Measurements from ENCODE around the gene SDC1. TPM values are rescaled to one million over a fixed set of nuclear protein-coding genes. Genes with fewer than 3 reads are reported as not detected.
A peak's percentile ranks its signal among the peaks of the same experiment; 100 is the strongest.

The SDC1 gene
- polyA plus RNA-seq, 1 of the 3 experiments (the other 2 are of a cell fraction), result 122 TPM

DNA sequence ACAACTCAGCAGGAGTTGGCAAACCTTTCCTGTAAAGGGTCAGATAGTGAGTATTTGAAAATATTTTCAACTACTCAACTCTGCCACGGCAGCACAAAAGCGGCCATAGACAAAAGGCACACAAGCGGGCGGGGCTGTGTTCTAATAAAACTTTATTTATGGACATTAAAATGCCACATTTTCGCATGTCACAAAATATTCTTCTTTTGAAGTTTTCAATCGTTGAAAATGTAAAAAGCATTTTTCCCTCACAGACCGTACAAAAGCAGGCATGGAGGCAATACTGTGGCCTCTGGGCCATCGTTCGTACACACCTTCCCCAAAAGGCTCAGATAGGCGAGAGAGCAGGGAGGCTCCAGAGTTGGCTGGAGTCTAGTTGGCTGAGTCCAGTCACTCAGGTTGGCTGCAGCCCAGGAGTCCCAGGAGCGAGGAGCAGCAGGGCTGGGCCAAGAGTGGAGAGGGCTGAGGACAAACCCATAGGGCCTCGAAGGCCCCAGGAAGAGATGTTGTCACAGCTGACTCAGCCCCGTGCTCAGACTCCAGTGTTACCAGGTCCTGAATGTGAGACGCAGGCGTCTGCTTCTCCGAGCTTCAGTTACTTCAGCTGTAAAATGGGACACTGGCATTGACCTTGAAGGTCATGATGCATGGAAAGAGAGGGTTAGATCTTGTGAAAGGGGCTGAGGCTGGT lies 42.5 kb downstream of the SDC1 start:
- H3K4me2 ChIP-seq, result no peak overlapping the region; the same call in 1 of the 2 replicates
- no peak for DNase-seq

GRCh38 chr2:20181761-20182160 lies 43.2 kb downstream of the SDC1 start:
- H3K4me2 ChIP-seq, result no peak overlapping the region
- no peak overlapping the region for H3K27ac ChIP-seq (ENCODE audit: low read depth in 2 of 2, low read length in 1 of 2)

More for the DNA sequence above, 42.5 kb downstream of the SDC1 start:
- Histone ChIP-seq H3K79me2 (ENCODE audit: insufficient read depth) (no peaks in the 10 kb centered on the region), H3K4me1 (ENCODE audit: control insufficient read depth in 1 of 2, insufficient read depth in 2 of 2, low read depth in 1 of 2, low read length in 1 of 2) (peaks cover 11 to 27% of the 10 kb centered on the region in 2 experiments; a peak in 2 of 4 replicates), H3K27me3 (ENCODE audit: insufficient read depth) (no peaks in the 10 kb centered on the region), H3K4me3 (ENCODE audit: low read depth in 2 of 2, low read length in 1 of 2) (no peak overlapping the region), H2AFZ (ENCODE audit: low read depth) (peak overlapping the region; percentile 9; the same call in 1 of the 2 replicates), H3K9me2 (no peaks in the 10 kb centered on the region), H3K27ac (ENCODE audit: low read depth in 2 of 2, low read length in 1 of 2) (no peak overlapping the region), H3K36me3 (replicated peaks in 1 of 2; ENCODE audit: control insufficient read depth in 1 of 2, insufficient read depth in 2 of 2, low read length in 1 of 2) (no peaks in the 10 kb centered on the region), H3K9me3 (no peaks in the 10 kb centered on the region), H4K20me1 (ENCODE audit: insufficient read depth) (no peaks in the 10 kb centered on the region), H3F3A (replicated peaks; ENCODE audit: insufficient read depth) (no peaks in the 10 kb centered on the region), H3K9ac (no peak overlapping the region)
- ChIA-PET POLR2A (no interaction called here), CTCF (no interaction called here)
- 70% methylated on average over 16 of the region's 16 CpGs for WGBS (ENCODE audit: low lambda C conversion rate)
- 0 out of 2 replicates have a peak, but pooled peaks have one; percentile 12 for TF ChIP-seq TCF12 (IDR thresholded peaks at IDR 0.05)
- 0 out of 2 replicates have a peak, but pooled peaks have one; percentile 51 for TF ChIP-seq NFIC (IDR thresholded peaks at IDR 0.05; ENCODE audit: borderline replicate concordance)
- TF ChIP-seq IRF3 (IDR thresholded peaks at IDR 0.05; ENCODE audit: low read depth, low read length), result no peak
- TF ChIP-seq, protein P1, sequence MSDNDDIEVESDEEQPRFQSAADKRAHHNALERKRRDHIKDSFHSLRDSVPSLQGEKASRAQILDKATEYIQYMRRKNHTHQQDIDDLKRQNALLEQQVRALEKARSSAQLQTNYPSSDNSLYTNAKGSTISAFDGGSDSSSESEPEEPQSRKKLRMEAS (IDR thresholded peaks at IDR 0.05; ENCODE audit: low read depth), result peak; percentile 48; the same call in 1 of the 2 replicates

More at GRCh38 chr2:20181761-20182160, 43.2 kb downstream of the SDC1 start:
- H3K36me3 ChIP-seq (replicated peaks in 1 of 2; ENCODE audit: control insufficient read depth in 1 of 2, insufficient read depth in 2 of 2, low read length in 1 of 2), result no peaks in the 10 kb centered on the region
- H4K20me1 ChIP-seq (ENCODE audit: insufficient read depth), result no peaks in the 10 kb centered on the region
- H3K27me3 ChIP-seq (ENCODE audit: insufficient read depth), result no peaks in the 10 kb centered on the region
- no peak for DNase-seq
- H2AFZ ChIP-seq (ENCODE audit: low read depth), result peak overlapping the region; percentile 9; the same call in 1 of the 2 replicates
- 87% methylated on average over 7 of the region's 7 CpGs for WGBS (ENCODE audit: low lambda C conversion rate)
- POLR2A ChIA-PET, result no interaction called here
- H3K79me2 ChIP-seq (ENCODE audit: insufficient read depth), result no peaks in the 10 kb centered on the region
- H3F3A ChIP-seq (replicated peaks; ENCODE audit: insufficient read depth), result no peaks in the 10 kb centered on the region
- no peak overlapping the region for H3K9ac ChIP-seq
- TF ChIP-seq EP300 (IDR thresholded peaks at IDR 0.05; ENCODE audit: borderline replicate concordance in 1 of 2, low read depth in 1 of 2, low read length in 1 of 2), result no peak
- no peak for TF ChIP-seq CHD2 (IDR thresholded peaks at IDR 0.05; ENCODE audit: low read length, partially characterized antibody)
- no peak for TF ChIP-seq GABPA (IDR thresholded peaks at IDR 0.05; ENCODE audit: low read depth)
- TF ChIP-seq FOSL2 (IDR thresholded peaks at IDR 0.05; ENCODE audit: borderline replicate concordance, low read depth), result no peak
- TF ChIP-seq NFIC (IDR thresholded peaks at IDR 0.05; ENCODE audit: borderline replicate concordance), result no peak
- no peak for TF ChIP-seq RAD21 (IDR thresholded peaks at IDR 0.05; ENCODE audit: low read length)
- TF ChIP-seq MEF2A (IDR thresholded peaks at IDR 0.05; ENCODE audit: borderline replicate concordance, low read depth), result no peak
- TF ChIP-seq TEAD4 (IDR thresholded peaks at IDR 0.05; ENCODE audit: borderline replicate concordance, insufficient read depth), result no peak
- TF ChIP-seq, protein P1 (IDR thresholded peaks at IDR 0.05; ENCODE audit: low read depth), result no peak
- TF ChIP-seq, protein P2, sequence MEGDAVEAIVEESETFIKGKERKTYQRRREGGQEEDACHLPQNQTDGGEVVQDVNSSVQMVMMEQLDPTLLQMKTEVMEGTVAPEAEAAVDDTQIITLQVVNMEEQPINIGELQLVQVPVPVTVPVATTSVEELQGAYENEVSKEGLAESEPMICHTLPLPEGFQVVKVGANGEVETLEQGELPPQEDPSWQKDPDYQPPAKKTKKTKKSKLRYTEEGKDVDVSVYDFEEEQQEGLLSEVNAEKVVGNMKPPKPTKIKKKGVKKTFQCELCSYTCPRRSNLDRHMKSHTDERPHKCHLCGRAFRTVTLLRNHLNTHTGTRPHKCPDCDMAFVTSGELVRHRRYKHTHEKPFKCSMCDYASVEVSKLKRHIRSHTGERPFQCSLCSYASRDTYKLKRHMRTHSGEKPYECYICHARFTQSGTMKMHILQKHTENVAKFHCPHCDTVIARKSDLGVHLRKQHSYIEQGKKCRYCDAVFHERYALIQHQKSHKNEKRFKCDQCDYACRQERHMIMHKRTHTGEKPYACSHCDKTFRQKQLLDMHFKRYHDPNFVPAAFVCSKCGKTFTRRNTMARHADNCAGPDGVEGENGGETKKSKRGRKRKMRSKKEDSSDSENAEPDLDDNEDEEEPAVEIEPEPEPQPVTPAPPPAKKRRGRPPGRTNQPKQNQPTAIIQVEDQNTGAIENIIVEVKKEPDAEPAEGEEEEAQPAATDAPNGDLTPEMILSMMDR (IDR thresholded peaks at IDR 0.05), result no peak
- no peak for TF ChIP-seq POLR2AphosphoS5 (IDR thresholded peaks at IDR 0.05; ENCODE audit: low read depth, low read length)
- TF ChIP-seq TAF1 (IDR thresholded peaks at IDR 0.05; ENCODE audit: borderline replicate concordance, low read depth, low read length), result no peak
- TF ChIP-seq, protein P3, sequence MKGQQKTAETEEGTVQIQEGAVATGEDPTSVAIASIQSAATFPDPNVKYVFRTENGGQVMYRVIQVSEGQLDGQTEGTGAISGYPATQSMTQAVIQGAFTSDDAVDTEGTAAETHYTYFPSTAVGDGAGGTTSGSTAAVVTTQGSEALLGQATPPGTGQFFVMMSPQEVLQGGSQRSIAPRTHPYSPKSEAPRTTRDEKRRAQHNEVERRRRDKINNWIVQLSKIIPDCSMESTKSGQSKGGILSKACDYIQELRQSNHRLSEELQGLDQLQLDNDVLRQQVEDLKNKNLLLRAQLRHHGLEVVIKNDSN (IDR thresholded peaks at IDR 0.05; ENCODE audit: borderline replicate concordance, low read depth), result no peak
- H3K9me3 ChIP-seq, result no peaks in the 10 kb centered on the region
- CTCF ChIA-PET, result interaction anchor here (1.3 kb wide), 1 partner anchor 43 kb away, joined by 3 read pairs; the partner anchor contains the start of gene SDC1
- H3K4me3 ChIP-seq (ENCODE audit: low read depth in 2 of 2, low read length in 1 of 2), result no peak overlapping the region
- H3K9me2 ChIP-seq, result no peaks in the 10 kb centered on the region
- H3K4me1 ChIP-seq (ENCODE audit: control insufficient read depth in 1 of 2, insufficient read depth in 2 of 2, low read depth in 1 of 2, low read length in 1 of 2), result peaks cover 7 to 27% of the 10 kb centered on the region in 2 experiments; a peak in 2 of 4 replicates
